Stimulated activated CD4-positive, alpha-beta T cell treated with anti-CD3 and anti-CD28 coated beads, Interleukin-4, amount 100 ng/mL, for 4 hours (primary cell): ENCODE data around the gene CAPRIN2.

Source experiments
- DNase-seq, 2 experiments: peaks; one replicate each; pipeline ENCODE4 v3.0.0-alpha.2; 2020

Gene CAPRIN2

DNA sequence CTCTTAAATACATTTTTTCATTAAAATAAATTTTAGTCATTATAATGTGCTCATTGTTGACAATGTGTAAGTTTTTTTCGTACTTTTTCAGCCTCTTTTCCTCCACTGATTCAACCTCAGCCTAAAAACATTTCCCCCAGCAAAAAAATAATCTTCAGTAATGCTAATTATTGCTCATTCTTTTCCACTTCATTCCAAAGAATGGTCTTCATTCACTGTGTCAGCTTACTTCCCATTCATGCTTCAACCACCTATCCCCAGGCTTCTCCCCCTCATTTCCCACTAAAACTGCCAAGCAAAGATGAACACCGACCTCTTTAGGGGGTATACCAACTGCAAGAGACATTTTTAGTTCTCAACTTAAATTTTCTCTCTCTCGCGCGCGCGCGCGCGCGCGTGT, 56.4 kb downstream of the CAPRIN2 start:
- no peak for DNase-seq

DNA sequence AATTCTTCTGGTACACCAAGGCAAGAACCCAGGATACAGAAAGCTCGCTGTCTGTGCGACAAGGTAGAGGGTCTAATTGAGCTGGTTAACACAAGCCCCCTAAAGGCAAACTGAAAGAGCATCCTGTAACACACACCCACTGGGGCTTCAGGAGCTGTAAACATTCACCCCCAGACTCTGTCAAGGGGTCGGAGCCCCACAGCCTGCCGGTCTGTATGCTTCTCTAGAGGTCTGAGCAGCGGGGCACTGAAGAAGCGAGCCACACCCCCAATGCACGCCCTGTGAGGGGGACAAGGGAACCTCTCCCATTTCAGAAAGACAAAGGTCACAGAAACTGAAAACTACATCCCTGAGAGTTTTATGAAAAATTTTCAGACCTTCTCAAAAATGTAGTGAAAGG, 57.8 kb downstream of the CAPRIN2 start:
- DNase-seq, result no peak

DNA sequence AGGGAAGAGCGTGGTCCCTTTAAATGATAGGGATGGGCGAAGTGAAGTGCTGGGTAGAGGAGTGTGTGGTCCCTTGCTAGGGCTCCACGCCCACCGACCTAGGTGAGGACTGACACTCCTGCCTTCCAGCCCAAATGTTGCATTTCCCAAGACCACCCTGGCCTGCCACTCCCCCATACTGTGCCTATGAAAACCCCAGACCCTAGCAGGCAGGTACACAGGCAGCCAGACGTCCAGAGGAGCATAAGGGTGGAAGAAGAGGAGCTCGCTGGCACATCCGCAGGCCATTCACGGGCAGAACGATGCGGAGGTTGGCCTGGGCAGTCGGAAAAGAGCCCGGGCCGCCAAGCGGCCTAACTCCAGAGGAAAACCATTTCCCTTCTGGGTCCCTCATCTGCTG, 58.3 kb downstream of the CAPRIN2 start:
- DNase-seq, result no peak

- DNase-seq, result no peak
Observed at GRCh38 chr12:30696103-30696408, 58.7 kb downstream of the CAPRIN2 start.

- DNase-seq, result peak; percentile 82 to 89
Observed at GRCh38 chr12:30695199-30696102, 59.3 kb downstream of the CAPRIN2 start, which contains the start of gene IPO8. IPO8 (minus strand) TSS chr12:30695869; CDS start chr12:30695647, 222 bp downstream.

- DNase-seq, result no peak
Observed at GRCh38 chr12:30694412-30695198, 60.1 kb downstream of the CAPRIN2 start.

- no peak for DNase-seq
Observed at GRCh38 chr12:30692470-30692869, 62.3 kb downstream of the CAPRIN2 start.

GRCh38 chr12:30691122-30691879, 63.5 kb downstream of the CAPRIN2 start:
- DNase-seq, result no peak

- no peak for DNase-seq
Observed at GRCh38 chr12:30687265-30687986, 67.3 kb downstream of the CAPRIN2 start.

- no peak for DNase-seq
Observed at GRCh38 chr12:30679241-30679640, 75.5 kb downstream of the CAPRIN2 start.

DNA sequence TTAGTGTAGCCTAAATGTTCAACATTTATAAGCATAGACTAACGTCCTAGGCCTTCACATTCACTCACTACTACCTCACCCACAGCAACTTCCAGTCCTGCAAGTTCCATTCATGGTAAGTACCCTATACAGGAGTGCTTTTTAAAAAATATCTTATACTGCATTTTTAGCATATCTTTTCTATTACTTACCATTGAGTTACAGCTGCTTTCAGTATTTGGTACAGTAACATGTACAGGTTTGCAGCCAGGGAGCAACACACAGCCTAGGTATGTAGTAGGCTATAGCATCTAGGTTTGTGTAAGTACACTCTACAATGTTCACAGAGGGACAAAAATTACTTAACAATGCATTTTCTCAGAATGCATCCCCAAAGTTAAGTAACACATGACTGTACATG, 76.5 kb downstream of the CAPRIN2 start:
- DNase-seq, result no peak

- no peak for DNase-seq
Observed at GRCh38 chr12:30661210-30661609, 93.5 kb downstream of the CAPRIN2 start.
